DMS79 treated with DMSO at 0.1 percent for 48 hours (cell line): ENCODE results near the gene POLD1.
"Not testable (repeated sequence)": the region's sequence is repeated elsewhere in the genome, so short reads cannot be mapped to it uniquely, and the experiment has no call there.

Experiments
- DNase-seq: peaks from one replicate; lab custom pipeline; 2025; lab: John Stamatoyannopoulos, UW

The POLD1 gene

GRCh38 chr19:50390952-50391351, 6.8 kb downstream of the POLD1 start:
- DNase-seq = not testable (repeated sequence)

DNA sequence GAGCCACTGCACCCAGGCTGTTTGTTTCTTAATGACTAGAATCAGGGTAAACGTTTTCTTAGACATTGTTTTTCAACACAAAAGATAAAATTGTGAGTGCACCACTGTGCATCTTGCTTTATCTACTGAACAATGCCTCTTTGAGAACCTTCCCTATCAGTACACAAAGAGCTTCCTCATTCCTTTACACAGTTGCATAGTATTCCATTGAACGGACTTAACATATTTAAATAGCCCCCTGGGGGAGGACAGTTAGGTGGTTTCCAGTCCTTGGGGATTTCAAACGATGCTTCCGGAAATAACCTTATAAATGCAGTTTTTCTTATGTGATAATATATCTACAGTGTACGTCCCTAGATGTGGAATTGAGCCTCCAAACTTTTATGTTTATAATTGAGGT, 8.6 kb downstream of the POLD1 start:
- DNase-seq = no peak

DNA sequence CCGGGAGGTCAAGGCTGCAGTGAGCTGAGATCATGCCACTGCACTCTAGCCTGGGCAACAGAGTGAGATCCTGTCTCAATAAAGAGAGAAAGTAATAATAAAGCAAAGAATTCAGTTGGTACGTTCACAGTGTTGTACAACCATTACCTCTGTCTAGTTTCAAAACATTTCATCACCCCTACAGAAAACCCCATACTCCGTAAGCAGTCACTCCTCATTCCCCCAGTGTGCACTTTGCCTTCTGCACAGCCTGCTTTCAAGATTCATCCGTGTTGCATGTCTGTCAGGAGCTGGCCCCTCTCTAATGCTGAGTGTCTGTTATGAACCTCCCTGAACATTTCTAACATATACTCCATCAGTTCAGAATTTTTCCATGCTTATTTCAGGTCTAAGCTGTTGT, 9.4 kb downstream of the POLD1 start:
- no peak for DNase-seq

DNA sequence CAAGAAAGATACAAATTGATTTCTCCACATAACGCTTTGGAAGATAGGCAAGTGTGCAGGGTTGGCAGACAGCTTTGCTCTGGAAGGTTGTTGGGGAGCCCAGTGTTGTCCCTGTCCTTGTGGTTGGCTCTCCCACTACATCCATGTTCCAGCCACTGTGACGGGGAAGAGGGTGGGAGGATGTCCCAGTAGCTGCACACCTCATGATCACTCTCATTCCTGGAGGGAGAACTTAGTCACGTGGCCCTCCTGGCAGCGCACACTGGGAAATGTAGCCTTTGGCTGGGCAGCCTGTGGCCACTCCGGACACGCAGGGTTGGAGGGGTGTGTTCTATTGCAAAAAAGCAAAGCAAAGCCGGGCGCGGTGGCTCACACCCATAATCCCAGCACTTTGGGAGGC, 9.9 kb downstream of the POLD1 start:
- DNase-seq = no peak

DNA sequence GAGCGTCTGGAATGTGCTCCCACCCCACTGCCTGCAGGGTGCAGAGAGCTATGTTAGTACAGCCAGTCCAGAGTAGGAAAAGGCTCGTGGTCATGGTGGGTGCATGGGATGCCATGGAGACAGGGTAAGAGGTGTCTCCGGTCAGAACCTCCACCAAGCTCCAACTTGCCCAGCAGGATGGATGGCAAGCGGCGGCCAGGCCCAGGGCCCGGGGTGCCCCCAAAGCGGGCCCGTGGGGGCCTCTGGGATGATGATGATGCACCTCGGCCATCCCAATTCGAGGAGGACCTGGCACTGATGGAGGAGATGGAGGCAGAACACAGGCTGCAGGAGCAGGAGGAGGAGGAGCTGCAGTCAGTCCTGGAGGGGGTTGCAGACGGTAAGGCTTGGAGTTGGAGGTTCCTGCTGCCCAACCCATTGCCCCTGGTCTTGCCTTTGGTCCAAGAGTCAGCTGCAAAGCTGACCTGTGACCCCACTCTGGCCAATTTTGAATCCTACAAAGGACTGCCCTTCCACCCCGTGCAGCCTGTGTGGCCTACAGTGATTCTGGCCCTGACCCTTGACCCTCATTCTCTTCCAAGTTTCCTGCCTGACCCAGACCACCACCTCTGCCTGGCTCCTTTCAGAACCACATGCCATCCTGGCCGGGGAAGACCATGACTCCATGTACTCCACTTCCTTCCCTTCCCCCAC, 14.7 kb downstream of the POLD1 start:
- DNase-seq = no peak

DNA sequence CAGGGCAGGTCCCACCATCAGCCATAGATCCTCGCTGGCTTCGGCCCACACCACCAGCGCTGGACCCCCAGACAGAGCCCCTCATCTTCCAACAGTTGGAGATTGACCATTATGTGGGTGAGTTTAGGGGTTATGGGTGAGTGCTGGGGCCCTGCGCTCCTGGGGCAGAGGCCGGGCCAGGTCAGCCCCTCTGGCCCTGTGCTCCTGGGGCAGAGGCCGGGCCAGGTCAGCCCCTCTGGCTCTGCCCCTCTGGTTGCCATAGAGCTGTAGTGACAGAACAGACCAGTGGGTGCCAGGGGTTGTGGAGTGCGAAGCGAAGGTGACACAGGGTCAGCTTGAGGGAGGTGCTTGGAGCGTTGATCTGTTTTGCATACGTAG, 15.2 kb downstream of the POLD1 start:
- DNase-seq = no peak

- no peak for DNase-seq
Observed at GRCh38 chr19:50401605-50402450, 17.7 kb downstream of the POLD1 start.

DNA sequence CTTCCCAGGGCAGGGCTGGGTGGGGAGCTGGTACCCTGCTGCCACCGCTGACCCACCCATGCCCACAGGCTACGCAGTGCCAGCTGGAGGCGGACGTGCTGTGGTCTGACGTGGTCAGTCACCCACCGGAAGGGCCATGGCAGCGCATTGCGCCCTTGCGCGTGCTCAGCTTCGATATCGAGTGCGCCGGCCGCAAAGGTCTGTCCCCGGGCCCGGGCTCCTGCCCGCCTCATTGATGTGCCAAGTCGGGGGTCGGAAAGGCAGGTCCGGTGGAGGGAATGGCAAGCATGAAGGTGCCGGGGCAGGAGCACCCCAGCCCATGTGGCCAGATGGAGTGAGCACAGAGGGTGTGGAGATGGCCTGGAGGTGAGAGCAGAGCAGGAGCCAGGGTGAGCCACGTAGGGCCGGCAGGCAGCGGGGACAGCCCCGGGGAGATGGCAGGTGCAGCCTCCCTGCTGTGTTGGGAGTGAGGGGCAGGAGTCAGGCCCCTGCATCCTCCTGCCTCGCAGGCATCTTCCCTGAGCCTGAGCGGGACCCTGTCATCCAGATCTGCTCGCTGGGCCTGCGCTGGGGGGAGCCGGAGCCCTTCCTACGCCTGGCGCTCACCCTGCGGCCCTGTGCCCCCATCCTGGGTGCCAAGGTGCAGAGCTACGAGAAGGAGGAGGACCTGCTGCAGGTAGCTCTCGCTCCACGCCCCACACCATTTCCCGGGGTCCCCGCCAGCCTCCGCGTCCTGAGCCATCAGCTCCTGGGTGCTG, 18.6 kb downstream of the POLD1 start:
- no peak for DNase-seq

DNA sequence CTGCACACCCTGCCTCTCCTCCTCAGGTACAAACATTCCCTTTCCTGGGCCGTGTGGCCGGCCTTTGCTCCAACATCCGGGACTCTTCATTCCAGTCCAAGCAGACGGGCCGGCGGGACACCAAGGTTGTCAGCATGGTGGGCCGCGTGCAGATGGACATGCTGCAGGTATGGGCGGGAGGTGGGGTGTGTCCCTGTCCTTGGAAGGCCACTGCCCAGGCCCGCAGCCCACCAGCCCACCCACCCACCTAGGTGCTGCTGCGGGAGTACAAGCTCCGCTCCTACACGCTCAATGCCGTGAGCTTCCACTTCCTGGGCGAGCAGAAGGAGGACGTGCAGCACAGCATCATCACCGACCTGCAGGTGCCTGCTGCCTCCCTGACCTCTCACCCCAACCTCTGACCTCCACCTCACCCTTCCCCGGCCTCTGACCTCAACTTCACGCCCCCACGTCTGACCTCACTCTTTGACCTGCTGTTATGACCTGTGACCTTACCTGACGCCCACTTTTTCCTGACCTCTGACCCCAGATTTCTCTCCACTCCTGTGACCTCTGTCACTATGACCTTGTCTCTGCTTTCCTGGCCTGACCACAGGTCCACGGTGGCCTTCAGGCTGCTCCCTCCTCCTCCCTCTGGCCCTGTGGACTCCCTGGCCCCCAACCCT, 22.1 kb downstream of the POLD1 start:
- no peak for DNase-seq

DNA sequence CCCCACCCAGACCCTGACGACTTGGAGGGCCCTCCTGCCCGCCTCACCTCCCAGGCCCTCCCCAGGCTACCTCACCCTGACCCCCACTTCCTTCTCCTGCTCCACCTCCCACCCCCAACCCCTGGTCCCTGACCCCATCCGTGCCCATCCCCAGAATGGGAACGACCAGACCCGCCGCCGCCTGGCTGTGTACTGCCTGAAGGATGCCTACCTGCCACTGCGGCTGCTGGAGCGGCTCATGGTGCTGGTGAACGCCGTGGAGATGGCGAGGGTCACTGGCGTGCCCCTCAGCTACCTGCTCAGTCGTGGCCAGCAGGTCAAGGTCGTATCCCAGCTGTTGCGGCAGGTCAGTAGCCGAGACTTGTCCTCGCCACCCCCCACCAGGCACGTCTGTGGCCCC, 22.7 kb downstream of the POLD1 start:
- DNase-seq = no peak

DNA sequence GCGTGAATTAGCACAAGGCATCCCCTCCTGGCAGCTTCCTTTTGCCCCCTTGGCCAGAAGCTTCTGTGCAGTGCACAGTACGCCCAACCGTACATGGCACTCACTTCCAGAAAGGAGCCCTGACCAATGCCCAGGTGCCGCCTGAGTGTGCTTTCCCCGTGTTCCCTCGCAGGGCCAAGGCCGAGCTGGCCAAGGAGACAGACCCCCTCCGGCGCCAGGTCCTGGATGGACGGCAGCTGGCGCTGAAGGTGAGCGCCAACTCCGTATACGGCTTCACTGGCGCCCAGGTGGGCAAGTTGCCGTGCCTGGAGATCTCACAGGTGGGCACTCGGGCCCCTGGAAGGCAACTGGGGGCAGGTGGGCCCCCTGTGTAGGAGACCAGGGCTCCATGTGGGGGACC, 25.2 kb downstream of the POLD1 start:
- DNase-seq = no peak

DNA sequence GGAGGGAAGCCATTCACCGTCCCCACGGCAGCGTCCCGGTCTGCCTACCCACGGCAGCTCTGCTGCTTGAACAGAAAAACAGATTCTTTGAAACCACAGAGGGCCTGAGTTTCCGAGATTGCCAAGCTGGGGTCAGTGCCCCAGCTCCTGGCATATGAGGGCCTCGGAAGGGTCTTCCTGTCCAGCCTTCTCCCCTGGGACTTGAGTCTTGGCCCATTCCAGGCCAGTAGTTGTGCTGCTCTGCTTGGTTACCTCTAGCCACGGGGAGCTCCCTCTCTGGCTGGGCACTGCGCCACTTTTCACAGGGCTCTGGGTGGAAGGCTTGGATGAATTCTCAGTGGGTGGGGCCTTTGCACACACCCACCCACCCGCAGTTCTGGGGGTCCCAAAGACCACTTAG, 26.0 kb downstream of the POLD1 start:
- no peak for DNase-seq

- DNase-seq = no peak
Observed at GRCh38 chr19:50412419-50412818, 28.3 kb downstream of the POLD1 start.

DNA sequence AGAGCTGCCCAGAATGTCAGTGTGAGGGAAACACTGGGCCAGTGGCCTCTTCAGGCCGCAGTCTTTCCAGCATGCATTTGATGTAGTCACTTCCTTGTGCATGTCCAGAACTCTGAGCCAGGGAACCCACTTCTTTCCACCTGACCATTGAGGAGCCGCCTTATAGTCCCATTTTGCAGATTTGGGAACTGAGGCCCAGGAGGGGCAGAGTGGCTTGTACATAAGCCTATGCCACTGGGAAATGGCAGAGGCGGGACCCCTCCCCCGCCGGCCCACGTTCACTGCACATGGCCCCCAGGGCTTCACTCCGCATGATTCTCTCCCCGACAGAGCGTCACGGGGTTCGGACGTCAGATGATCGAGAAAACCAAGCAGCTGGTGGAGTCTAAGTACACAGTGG, 28.9 kb downstream of the POLD1 start:
- no peak for DNase-seq

GRCh38 chr19:50413531-50413930, 29.4 kb downstream of the POLD1 start:
- no peak for DNase-seq

DNA sequence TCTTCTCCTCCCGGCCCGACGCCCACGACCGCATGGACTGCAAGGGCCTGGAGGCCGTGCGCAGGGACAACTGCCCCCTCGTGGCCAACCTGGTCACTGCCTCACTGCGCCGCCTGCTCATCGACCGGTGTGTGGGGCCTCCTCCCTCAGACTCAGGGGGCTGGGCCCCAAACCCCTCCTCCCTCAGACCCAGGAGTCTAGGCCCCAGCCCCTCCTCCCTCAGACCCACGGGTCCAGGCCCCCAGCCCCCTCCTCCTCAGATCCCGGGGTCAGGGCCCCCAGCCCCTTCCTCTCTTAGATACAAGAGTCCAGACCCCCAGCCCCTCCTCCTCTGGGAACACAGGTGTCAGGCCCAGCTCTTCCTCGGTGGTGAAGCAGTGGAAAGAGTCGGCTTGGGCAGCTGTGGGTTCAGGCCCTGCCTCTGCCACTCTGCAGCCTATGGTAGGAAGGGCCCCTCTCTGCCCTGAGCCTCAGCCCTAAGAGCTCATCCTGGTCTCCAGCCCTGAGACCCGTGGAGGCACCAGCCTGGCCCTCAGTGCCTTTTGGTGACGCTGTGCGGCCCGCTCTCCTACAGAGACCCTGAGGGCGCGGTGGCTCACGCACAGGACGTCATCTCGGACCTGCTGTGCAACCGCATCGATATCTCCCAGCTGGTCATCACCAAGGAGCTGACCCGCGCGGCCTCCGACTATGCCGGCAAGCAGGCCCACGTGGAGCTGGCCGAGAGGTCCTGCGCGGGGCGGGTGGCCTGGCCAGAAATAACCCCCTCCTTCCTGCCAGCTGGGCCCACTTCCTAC, 30.9 kb downstream of the POLD1 start:
- no peak for DNase-seq

- no peak for DNase-seq
Observed at GRCh38 chr19:50415661-50416033, 31.5 kb downstream of the POLD1 start.

DNA sequence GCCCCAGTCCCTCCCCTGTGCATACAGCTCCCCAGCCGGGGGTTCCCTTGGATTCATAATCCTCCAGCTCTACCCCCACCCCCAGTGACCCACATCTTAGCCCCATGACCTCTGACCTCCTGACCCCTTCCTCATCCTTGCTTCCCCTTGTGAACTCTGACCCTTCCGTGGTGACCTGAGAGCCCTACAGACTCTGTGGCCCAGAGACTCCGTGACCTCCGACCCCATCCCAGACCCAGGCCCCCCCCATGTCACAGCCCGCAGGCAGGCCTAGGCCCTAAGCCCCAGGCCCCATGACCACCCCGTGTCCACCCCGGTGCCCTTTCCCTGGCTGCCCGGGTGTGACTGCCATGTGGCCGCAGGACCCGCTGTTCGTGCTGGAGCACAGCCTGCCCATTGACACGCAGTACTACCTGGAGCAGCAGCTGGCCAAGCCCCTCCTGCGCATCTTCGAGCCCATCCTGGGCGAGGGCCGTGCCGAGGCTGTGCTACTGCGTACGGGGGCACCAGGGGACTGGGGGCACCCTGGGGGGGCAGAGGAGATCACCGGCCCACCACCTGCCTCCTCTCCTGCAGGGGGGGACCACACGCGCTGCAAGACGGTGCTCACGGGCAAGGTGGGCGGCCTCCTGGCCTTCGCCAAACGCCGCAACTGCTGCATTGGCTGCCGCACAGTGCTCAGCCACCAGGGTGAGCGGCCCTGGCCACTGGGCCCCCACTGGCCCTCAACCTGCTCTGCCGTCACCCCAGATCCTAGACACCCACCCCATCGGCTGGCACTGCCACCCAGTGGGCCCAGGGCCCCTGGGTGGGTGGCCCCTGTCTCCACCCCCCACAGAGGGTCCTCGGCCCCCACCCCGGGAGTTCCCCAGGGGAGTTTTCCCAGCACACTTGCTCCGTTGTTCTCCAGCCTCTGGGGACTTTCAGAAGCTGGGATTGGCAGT, 32.2 kb downstream of the POLD1 start:
- no peak for DNase-seq

DNA sequence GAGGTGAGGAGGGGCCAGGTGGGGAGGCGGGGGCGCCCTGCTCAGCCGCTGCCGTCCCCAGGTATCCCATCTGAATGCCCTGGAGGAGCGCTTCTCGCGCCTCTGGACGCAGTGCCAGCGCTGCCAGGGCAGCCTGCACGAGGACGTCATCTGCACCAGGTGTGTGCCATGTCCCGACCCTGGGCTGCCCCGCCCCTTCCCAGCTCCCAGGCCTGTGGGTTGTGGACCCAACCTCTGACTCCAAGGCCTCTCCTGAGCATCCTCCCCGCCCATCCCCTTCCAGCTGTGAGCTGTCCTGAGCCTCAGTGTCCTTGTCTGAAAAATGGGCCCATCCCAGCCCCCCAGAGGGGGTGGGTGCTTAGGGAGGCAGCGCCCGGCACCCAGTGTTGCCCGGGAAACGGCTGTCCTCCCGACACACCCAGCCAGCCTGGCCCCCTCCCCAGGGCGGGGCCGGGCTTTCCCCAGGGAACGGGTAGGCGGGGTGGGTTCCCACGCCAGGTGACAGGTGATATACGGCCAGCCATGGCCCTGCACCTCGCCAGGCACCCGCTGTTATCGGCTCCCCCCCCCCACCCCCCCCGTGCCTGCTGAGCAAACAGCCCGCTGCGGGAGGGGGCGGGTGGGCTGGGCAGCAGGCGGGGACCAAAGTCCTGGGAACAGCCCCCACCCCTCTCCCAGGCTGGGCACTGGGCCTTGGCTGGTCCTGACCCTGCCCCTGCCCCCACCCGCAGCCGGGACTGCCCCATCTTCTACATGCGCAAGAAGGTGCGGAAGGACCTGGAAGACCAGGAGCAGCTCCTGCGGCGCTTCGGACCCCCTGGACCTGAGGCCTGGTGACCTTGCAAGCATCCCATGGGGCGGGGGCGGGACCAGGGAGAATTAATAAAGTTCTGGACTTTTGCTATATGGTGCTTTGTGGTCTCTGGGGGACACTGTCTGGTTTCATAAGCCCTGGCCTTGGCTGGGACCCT, 33.2 kb downstream of the POLD1 start:
- no peak for DNase-seq
